HAP-1 (cell line): Measurements from ENCODE around the gene SPOPL.
A peak's percentile ranks its signal among the peaks of the same experiment; 100 is the strongest.
"Not testable (repeated sequence)": the region's sequence is repeated elsewhere in the genome, so short reads cannot be mapped to it uniquely, and the experiment has no call there.

Experiments used
- DNase-seq, 2 experiments: peaks; one replicate each; pipeline ENCODE4 v3.0.0-alpha.2; 2016 to 2020; ENCODE audit warnings: low spot score in 2 of 2
- H3K27me3 ChIP-seq: fragments of 250-450 bp; sonication (Bioruptor Pico); 2 replicates; pipeline ENCODE4 v1.5.1; 2020; ENCODE audit warnings: low read depth, mild to moderate bottlenecking, moderate library complexity
- H3K36me3 ChIP-seq: fragments of 250-450 bp; sonication (Bioruptor Pico); replicated peaks from 2 replicates; pipeline ENCODE4 v1.5.1; 2020; ENCODE audit warnings: mild to moderate bottlenecking
- H3K4me1 ChIP-seq: fragments of 250-450 bp; sonication (Bioruptor Pico); 2 replicates; pipeline ENCODE4 v1.5.1; 2020; ENCODE audit warnings: mild to moderate bottlenecking
- H3K4me3 ChIP-seq: fragments of 250-450 bp; sonication (Bioruptor Pico); 2 replicates; pipeline ENCODE4 v1.5.1; 2020; ENCODE audit warnings: mild to moderate bottlenecking, moderate library complexity
- H3K9me3 ChIP-seq: fragments of 250-450 bp; sonication (Bioruptor Pico); 2 replicates; pipeline ENCODE4 v1.5.1; 2020; ENCODE audit warnings: mild to moderate bottlenecking, moderate library complexity
- in situ Hi-C: fragments of 300-500 bp; cut with MboI; formaldehyde crosslinking; loops from 3 replicates; pipeline ENCODE4 v1.14.3; 2020; ENCODE audit warnings: low sequenced_read_pairs, inconsistent platforms, mixed read lengths

Gene SPOPL

DNA sequence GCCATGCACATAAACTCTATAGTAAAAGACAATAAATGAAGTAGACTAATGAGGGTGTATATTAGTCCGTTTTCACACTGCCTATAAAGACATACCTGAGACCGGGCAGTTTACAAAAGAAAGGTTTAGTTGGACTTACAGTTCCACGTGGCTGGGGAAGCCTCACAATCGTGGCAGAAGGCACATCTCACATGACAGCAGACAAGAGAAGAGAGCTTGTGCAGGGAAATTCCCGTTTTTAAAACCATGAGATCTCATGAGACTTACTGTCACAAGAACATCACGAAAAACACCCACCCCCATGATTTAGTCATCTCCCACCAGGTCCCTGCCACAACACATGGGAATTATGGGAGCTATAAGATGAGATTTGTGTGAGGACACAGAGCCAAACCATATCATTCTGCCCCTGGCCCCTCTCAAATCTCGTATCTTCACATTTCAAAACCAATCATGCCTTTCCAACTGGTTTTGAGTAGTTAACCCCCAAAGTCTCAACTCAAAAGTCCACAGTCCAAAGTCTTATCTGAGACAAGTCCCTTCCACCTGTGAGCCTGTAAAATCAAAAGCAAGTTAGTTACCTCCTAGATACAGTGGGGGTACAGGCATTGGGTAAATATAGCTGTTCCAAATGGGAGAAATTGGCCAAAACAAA, 21.6 kb downstream of the SPOPL start:
- in situ Hi-C loops: not testable (repeated sequence)

GRCh38 chr2:138523673-138524042, 22.1 kb downstream of the SPOPL start:
- H3K36me3 ChIP-seq, H3K27me3 ChIP-seq, H3K4me3 ChIP-seq, H3K9me3 ChIP-seq, H3K4me1 ChIP-seq, in situ Hi-C loops, DNase-seq: not testable (repeated sequence)

More for the DNA sequence above, 21.6 kb downstream of the SPOPL start:
- H3K27me3 ChIP-seq, DNase-seq, H3K4me1 ChIP-seq, H3K9me3 ChIP-seq, H3K36me3 ChIP-seq, H3K4me3 ChIP-seq: not testable (repeated sequence)

- H3K4me1 ChIP-seq, H3K36me3 ChIP-seq, DNase-seq, H3K27me3 ChIP-seq, H3K4me3 ChIP-seq, in situ Hi-C loops, H3K9me3 ChIP-seq: not testable (repeated sequence)
These were observed 22.8 kb downstream of the SPOPL start for GRCh38 chr2:138524353-138524752.

DNA sequence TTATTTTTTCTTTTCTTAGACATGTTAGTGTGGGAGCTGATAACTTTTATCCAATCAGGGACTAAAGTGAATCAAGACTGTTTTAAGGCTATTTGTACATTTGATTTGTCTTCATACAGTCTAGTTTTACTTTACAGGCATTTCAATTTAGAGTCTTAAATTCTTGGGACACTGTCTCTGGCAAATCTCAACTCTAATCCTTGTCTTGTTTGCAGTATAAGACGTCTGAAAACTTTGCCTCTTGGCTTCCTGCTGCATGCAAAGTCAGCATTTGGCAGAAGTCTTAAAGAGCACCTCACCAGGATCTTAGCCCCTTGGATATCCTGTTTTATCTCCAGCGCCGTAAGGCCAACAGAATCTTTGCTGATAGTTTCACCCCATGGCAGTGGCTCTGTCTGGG, 30.3 kb downstream of the SPOPL start:
- Histone ChIP-seq H3K36me3 (no peaks in the 10 kb centered on the region), H3K4me3 (no peak overlapping the region), H3K9me3 (no peaks in the 10 kb centered on the region), H3K4me1 (peaks cover 6% of the 10 kb centered on the region), H3K27me3 (no peaks in the 10 kb centered on the region)
- no peak for DNase-seq
- in situ Hi-C loops: no loop called here

DNA sequence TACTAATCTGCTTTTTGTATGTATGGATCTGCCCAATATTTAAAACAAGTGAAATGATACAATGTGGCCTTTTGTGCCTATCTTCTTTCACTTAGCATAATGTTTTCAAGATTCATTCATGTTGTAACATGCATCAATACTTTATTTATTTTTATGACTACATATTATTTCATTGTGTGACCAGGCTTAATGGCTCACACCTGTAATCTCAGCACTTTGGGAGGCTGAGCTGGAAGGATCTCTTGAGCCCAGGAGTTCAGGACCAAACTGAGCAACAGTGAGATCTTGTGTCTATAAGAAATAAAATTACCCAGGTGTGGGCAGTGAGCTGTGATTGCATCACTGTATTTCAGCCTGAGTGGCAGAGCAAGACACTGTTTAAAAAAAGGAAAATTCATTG, 33.2 kb downstream of the SPOPL start:
- DNase-seq: no peak
- peaks cover 6% of the 10 kb centered on the region for H3K4me1 ChIP-seq

DNA sequence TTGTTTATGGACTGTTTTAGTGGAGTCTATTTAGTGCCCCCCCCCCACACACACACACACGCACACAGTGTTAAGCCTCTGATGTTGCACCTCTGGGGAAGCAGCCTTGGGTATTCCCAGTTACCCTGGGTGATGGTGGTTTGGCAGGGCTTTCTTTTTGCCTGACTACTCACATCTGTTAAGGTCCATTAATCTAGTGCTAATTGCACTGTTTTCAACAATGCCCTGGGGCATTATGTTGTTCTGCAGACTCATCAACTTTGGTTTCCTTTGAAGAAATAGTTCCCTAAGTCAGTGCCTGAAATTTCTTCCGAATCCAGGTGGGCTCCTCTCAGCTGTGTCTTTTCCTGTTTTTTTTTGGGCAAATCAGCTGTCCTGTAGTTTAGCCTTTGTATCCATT, 34.7 kb downstream of the SPOPL start:
- Histone ChIP-seq H3K4me3 (no peak overlapping the region), H3K4me1 (peaks cover 6% of the 10 kb centered on the region), H3K9me3 (peaks cover 4% of the 10 kb centered on the region), H3K36me3 (no peaks in the 10 kb centered on the region), H3K27me3 (no peaks in the 10 kb centered on the region)
- in situ Hi-C loops: no loop called here
- DNase-seq: no peak

More for the DNA sequence above, 33.2 kb downstream of the SPOPL start:
- Histone ChIP-seq H3K4me3 (no peak overlapping the region), H3K27me3 (no peaks in the 10 kb centered on the region), H3K36me3 (no peaks in the 10 kb centered on the region), H3K9me3 (peaks cover 1% of the 10 kb centered on the region)
- in situ Hi-C loops: no loop called here

GRCh38 chr2:138536740-138537139, 35.2 kb downstream of the SPOPL start:
- H3K27me3 ChIP-seq: no peaks in the 10 kb centered on the region
- peaks cover 3% of the 10 kb centered on the region for H3K4me1 ChIP-seq
- H3K4me3 ChIP-seq: no peak overlapping the region
- no peak for DNase-seq
- peaks cover 4% of the 10 kb centered on the region for H3K9me3 ChIP-seq
- in situ Hi-C loops: no loop called here
- H3K36me3 ChIP-seq: no peaks in the 10 kb centered on the region

GRCh38 chr2:138537170-138537915, 35.8 kb downstream of the SPOPL start:
- H3K36me3 ChIP-seq: no peaks in the 10 kb centered on the region
- DNase-seq: no peak
- no peaks in the 10 kb centered on the region for H3K27me3 ChIP-seq
- no peaks in the 10 kb centered on the region; the same call in 1 of the 2 replicates for H3K4me1 ChIP-seq
- H3K9me3 ChIP-seq: peaks cover 4% of the 10 kb centered on the region
- in situ Hi-C loops: no loop called here
- no peak overlapping the region for H3K4me3 ChIP-seq

DNA sequence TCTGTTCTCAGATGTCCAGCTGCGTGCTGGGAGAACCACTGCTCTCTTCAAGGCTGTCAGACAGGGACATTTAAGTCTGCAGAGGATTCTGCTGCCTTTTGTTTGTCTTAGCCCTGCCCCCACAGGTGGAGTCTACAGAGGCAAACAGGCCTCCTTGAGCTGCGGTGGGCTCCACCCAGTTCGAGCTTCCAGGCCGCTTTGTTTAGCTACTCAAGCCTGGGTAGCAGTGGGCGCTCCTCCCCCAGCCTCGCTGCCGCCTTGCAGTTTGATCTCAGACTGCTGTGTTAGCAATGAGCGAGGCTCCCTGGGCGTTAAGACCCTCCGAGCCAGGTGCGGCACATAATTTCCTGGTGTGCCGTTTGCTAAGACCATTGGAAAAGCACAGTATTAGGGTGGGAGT, 42.6 kb downstream of the SPOPL start:
- H3K9me3 ChIP-seq, H3K4me1 ChIP-seq, H3K36me3 ChIP-seq, H3K27me3 ChIP-seq, in situ Hi-C loops: not testable (repeated sequence)
- peak; percentile 42 to 87 for DNase-seq
- H3K4me3 ChIP-seq: peak overlapping the region; percentile 7

GRCh38 chr2:138548796-138549195, 47.2 kb downstream of the SPOPL start:
- DNase-seq: no peak
- no peaks in the 10 kb centered on the region for H3K9me3 ChIP-seq
- H3K36me3 ChIP-seq: peaks cover 6% of the 10 kb centered on the region; the same call in 1 of the 2 replicates
- H3K27me3 ChIP-seq: no peaks in the 10 kb centered on the region
- peaks cover 18% of the 10 kb centered on the region for H3K4me1 ChIP-seq
- in situ Hi-C loops: no loop called here
- no peak overlapping the region for H3K4me3 ChIP-seq

- H3K9me3 ChIP-seq: no peaks in the 10 kb centered on the region
- DNase-seq: no peak
- peaks cover 9% of the 10 kb centered on the region for H3K36me3 ChIP-seq
- in situ Hi-C loops: no loop called here
- H3K4me3 ChIP-seq: no peak overlapping the region
- H3K4me1 ChIP-seq: peaks cover 12% of the 10 kb centered on the region
- no peaks in the 10 kb centered on the region for H3K27me3 ChIP-seq
These were observed 48.6 kb downstream of the SPOPL start for GRCh38 chr2:138550172-138550571.

DNA sequence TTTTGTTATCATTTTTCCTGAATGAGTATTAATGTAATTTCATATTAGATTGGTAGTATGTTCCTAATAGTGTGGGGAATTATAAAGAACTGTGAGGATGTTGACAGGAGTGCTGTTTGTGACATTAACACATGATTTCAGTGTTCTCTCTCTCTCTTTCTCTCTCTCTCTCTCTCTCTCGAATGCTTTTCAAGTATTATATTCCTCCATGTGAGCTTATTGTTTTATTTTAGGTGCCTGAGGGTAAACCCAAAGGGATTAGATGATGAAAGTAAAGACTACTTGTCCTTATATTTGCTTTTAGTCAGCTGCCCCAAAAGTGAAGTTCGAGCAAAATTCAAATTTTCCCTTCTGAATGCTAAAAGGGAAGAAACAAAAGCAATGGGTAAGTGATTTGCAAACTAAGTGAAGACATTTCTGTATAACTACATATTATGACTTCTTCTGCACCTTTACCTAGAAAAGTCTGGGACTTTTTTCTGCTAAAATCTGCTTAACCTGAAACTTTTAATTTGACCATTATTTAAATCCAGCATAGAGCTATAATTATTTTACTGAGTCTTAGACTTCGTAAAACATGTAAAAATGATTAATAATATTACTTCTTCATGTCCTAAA, 49.2 kb downstream of the SPOPL start:
- in situ Hi-C loops: no loop called here
- DNase-seq: peak in 1 of 2 experiments; percentile 37
- peaks cover 12% of the 10 kb centered on the region for H3K4me1 ChIP-seq
- H3K27me3 ChIP-seq: no peaks in the 10 kb centered on the region
- no peak overlapping the region for H3K4me3 ChIP-seq
- peaks cover 9% of the 10 kb centered on the region for H3K36me3 ChIP-seq
- H3K9me3 ChIP-seq: no peaks in the 10 kb centered on the region

DNA sequence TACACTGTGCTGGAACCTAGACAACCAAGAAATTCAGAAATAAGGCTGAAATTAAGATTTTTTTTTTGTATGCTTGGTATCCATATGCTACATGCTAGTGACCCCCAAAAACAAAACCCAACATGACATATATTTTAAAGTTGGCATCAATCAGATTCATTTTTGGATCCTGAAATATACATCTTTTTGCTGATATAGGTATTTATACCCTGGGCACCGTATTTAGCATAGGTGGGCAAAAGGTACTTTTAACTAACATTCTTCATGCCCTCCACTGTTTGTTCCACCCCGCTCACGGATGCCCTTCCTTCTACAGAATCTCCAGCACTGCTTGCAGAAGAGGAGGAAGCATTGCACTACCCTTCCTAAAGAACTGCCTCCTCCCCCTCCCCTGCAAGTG, 52.6 kb downstream of the SPOPL start:
- no peaks in the 10 kb centered on the region for H3K27me3 ChIP-seq
- no peak overlapping the region for H3K4me3 ChIP-seq
- no peaks in the 10 kb centered on the region for H3K9me3 ChIP-seq
- peaks cover 9% of the 10 kb centered on the region for H3K4me1 ChIP-seq
- in situ Hi-C loops: no loop called here
- peaks cover 10% of the 10 kb centered on the region for H3K36me3 ChIP-seq
- DNase-seq: no peak

GRCh38 chr2:138559641-138560040, 58.1 kb downstream of the SPOPL start:
- DNase-seq: no peak
- no peaks in the 10 kb centered on the region for H3K9me3 ChIP-seq
- no peaks in the 10 kb centered on the region for H3K27me3 ChIP-seq
- in situ Hi-C loops: no loop called here
- no peak overlapping the region for H3K4me3 ChIP-seq
- peaks cover 6% of the 10 kb centered on the region for H3K36me3 ChIP-seq
- H3K4me1 ChIP-seq: no peaks in the 10 kb centered on the region
